GM12892 (cell line): ENCODE measurements around the gene SLC4A5.

Source experiments
- POLR2A ChIP-seq: IDR thresholded peaks from 2 replicates; pipeline ENCODE4 v1.6.1; 2011; ENCODE audit warnings: low read depth, low read length, control low read depth
- POLR2AphosphoS5 ChIP-seq: IDR thresholded peaks from 2 replicates; pipeline ENCODE4 v1.6.1; 2011; ENCODE audit warnings: low read depth, low read length, control low read depth
- TAF1 ChIP-seq: IDR thresholded peaks from 2 replicates; pipeline ENCODE4 v1.6.1; 2011; ENCODE audit warnings: low read depth, mild to moderate bottlenecking, control low read depth, low read length, borderline replicate concordance

GRCh38 chr2:74368499-74368898, 25.3 kb upstream of the SLC4A5 start:
- TF ChIP-seq POLR2A: no peak
- TF ChIP-seq POLR2AphosphoS5: no peak
- no peak for TF ChIP-seq TAF1
